ENCODE results near the gene EP400.

Gene EP400

GRCh38 chr12:132052196-132052932 is 102.6 kb downstream of the EP400 start:
- no peak for DNase-seq (ENCODE audit: extremely low spot score)
- CTCF ChIA-PET: interaction anchor here (0.7 kb wide), 1 partner anchor 669 kb away, joined by 3 read pairs; no protein-coding TSS in a partner anchor
- POLR2A ChIA-PET: no interaction called here
- TF ChIP-seq FOXM1 (IDR thresholded peaks at IDR 0.05; ENCODE audit: borderline replicate concordance) (no peak), ELF4 (IDR thresholded peaks at IDR 0.05) (no peak), SP1 (IDR thresholded peaks at IDR 0.05) (no peak), BHLHE40 (IDR thresholded peaks at IDR 0.05; ENCODE audit: borderline replicate concordance) (no peak), FOXK2 (IDR thresholded peaks at IDR 0.05) (no peak), TARDBP (IDR thresholded peaks at IDR 0.05) (no peak), NFRKB (IDR thresholded peaks at IDR 0.05) (no peak), SUZ12 (IDR thresholded peaks at IDR 0.05) (no peak), HDGF (IDR thresholded peaks at IDR 0.05; ENCODE audit: borderline replicate concordance) (no peak), ZNF384 (IDR thresholded peaks at IDR 0.05) (no peak), LEF1 (IDR thresholded peaks at IDR 0.05; ENCODE audit: borderline replicate concordance) (no peak), CTBP1 (IDR thresholded peaks at IDR 0.05; ENCODE audit: borderline replicate concordance) (no peak), L3MBTL2 (conservative IDR thresholded peaks at IDR 0.05) (no peak)
- TF ChIP-seq, protein P1, sequence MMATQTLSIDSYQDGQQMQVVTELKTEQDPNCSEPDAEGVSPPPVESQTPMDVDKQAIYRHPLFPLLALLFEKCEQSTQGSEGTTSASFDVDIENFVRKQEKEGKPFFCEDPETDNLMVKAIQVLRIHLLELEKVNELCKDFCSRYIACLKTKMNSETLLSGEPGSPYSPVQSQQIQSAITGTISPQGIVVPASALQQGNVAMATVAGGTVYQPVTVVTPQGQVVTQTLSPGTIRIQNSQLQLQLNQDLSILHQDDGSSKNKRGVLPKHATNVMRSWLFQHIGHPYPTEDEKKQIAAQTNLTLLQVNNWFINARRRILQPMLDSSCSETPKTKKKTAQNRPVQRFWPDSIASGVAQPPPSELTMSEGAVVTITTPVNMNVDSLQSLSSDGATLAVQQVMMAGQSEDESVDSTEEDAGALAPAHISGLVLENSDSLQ (IDR thresholded peaks at IDR 0.05): no peak

- ChIA-PET POLR2A (no interaction called here), CTCF (no interaction called here)
- TF ChIP-seq NFRKB (IDR thresholded peaks at IDR 0.05): no peak
- TF ChIP-seq ZNF384 (IDR thresholded peaks at IDR 0.05): no peak
- TF ChIP-seq ELF4 (IDR thresholded peaks at IDR 0.05): no peak
- TF ChIP-seq FOXK2 (IDR thresholded peaks at IDR 0.05): no peak
- DNase-seq (ENCODE audit: extremely low spot score): no peak
These were observed 103.9 kb downstream of the EP400 start for GRCh38 chr12:132053338-132054330.

GRCh38 chr12:132054983-132055382 is 105.2 kb downstream of the EP400 start:
- ChIA-PET POLR2A (no interaction called here), CTCF (no interaction called here)
- no peak for DNase-seq (ENCODE audit: extremely low spot score)
- TF ChIP-seq FOXM1 (IDR thresholded peaks at IDR 0.05; ENCODE audit: borderline replicate concordance) (no peak), BHLHE40 (IDR thresholded peaks at IDR 0.05; ENCODE audit: borderline replicate concordance) (no peak), ARNT (IDR thresholded peaks at IDR 0.05) (no peak), L3MBTL2 (conservative IDR thresholded peaks at IDR 0.05) (no peak), FOXA1 (IDR thresholded peaks at IDR 0.05) (no peak), SP1 (IDR thresholded peaks at IDR 0.05) (no peak), ZNF384 (IDR thresholded peaks at IDR 0.05) (no peak), HDGF (IDR thresholded peaks at IDR 0.05; ENCODE audit: borderline replicate concordance) (no peak), FOXK2 (IDR thresholded peaks at IDR 0.05) (no peak), LEF1 (IDR thresholded peaks at IDR 0.05; ENCODE audit: borderline replicate concordance) (no peak), NFRKB (IDR thresholded peaks at IDR 0.05) (no peak), TARDBP (IDR thresholded peaks at IDR 0.05) (no peak)
- TF ChIP-seq, protein P1 (IDR thresholded peaks at IDR 0.05): no peak

- no peak for DNase-seq (ENCODE audit: extremely low spot score)
- ChIA-PET CTCF (no interaction called here), POLR2A (no interaction called here)
- TF ChIP-seq SP1 (IDR thresholded peaks at IDR 0.05): no peak
- no peak for TF ChIP-seq ARNT (IDR thresholded peaks at IDR 0.05)
- TF ChIP-seq LEF1 (IDR thresholded peaks at IDR 0.05; ENCODE audit: borderline replicate concordance): no peak
- TF ChIP-seq SUZ12 (IDR thresholded peaks at IDR 0.05): no peak
- TF ChIP-seq ZNF384 (IDR thresholded peaks at IDR 0.05): no peak
- TF ChIP-seq FOXM1 (IDR thresholded peaks at IDR 0.05; ENCODE audit: borderline replicate concordance): no peak
- no peak for TF ChIP-seq CTBP1 (IDR thresholded peaks at IDR 0.05; ENCODE audit: borderline replicate concordance)
- TF ChIP-seq FOXA1 (IDR thresholded peaks at IDR 0.05): no peak
- no peak for TF ChIP-seq HDGF (IDR thresholded peaks at IDR 0.05; ENCODE audit: borderline replicate concordance)
- TF ChIP-seq TARDBP (IDR thresholded peaks at IDR 0.05): no peak
These were observed 105.9 kb downstream of the EP400 start for GRCh38 chr12:132055535-132056096.

DNA sequence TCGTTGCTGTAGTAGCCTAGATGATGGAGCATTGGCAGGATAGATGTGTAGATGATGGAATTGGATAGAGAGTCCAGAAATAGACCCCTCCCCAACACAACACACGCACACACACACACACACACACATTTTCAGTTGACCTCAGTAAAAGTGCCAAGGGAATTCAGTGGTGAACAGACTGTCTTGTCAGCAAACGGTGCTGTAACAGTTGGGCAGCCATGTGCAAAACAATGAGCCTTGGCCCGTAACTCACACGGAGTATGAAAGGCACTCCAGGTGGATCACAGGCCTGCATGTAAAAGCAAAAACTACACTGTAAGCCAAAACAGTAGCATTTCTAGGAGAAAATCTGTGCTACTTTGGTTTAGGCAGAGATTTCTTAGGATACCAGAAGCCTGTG is 106.6 kb downstream of the EP400 start:
- ChIA-PET POLR2A (no interaction called here), CTCF (no interaction called here)
- DNase-seq (ENCODE audit: extremely low spot score): no peak
- TF ChIP-seq ARNT (IDR thresholded peaks at IDR 0.05) (no peak), FOXM1 (IDR thresholded peaks at IDR 0.05; ENCODE audit: borderline replicate concordance) (no peak), NFRKB (IDR thresholded peaks at IDR 0.05) (no peak), CTBP1 (IDR thresholded peaks at IDR 0.05; ENCODE audit: borderline replicate concordance) (no peak), TARDBP (IDR thresholded peaks at IDR 0.05) (no peak), ZNF384 (IDR thresholded peaks at IDR 0.05) (no peak), BHLHE40 (IDR thresholded peaks at IDR 0.05; ENCODE audit: borderline replicate concordance) (no peak), LEF1 (IDR thresholded peaks at IDR 0.05; ENCODE audit: borderline replicate concordance) (no peak), SUZ12 (IDR thresholded peaks at IDR 0.05) (no peak)
- TF ChIP-seq, protein P1 (IDR thresholded peaks at IDR 0.05): no peak
